DMS53 treated with DMSO at 0.1 percent for 48 hours (cell line): Measurements from ENCODE around the gene CSF1.
"Not testable (repeated sequence)": the region's sequence is repeated elsewhere in the genome, so short reads cannot be mapped to it uniquely, and the experiment has no call there.

Experiments
- DNase-seq: peaks from one replicate; lab custom pipeline; 2025; ENCODE audit not compliant: unreplicated experiment; lab: John Stamatoyannopoulos, UW

Gene CSF1

DNA sequence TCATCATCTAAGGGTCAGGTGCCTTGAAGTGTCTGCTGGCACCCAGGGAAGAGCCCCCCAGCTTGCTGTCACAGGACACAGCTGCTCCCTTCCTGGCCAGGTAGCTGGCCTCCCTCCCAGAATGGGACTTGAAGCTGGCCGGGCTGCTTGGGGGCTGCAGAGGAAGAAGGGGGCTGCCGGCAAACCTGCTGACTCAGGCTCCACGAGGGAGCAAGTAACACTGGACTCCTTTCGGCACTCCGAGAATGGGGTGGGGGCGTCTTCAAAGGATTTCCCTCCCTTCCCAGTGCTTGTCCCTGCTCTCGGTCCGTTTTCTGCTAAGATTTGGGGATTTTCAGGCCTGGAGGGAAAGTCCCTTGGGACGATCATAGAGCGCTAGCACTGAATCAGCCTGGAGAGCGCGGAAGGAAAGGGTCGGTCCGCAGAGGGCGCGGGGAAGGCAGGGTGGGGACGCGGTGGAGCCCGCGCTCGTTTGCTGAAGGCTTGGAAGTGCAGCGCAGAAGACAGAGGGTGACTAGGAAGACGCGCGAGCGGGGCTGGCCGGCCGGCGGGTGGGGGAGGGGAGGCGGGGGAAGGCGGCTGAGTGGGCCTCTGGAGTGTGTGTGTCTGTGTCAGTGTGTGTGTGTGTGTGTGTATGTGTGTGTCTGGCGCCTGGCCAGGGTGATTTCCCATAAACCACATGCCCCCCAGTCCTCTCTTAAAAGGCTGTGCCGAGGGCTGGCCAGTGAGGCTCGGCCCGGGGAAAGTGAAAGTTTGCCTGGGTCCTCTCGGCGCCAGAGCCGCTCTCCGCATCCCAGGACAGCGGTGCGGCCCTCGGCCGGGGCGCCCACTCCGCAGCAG lies at the start of gene CSF1:
Gene CSF1 (plus strand): TSS at position 727 of the 840 bp plus-strand sequence. CDS start 175 bp downstream, outside the sequence.
- DNase-seq, result peak; percentile 28

- not testable (repeated sequence) for DNase-seq
Measured at GRCh38 chr1:109861616-109862015, 49.0 kb upstream of the CSF1 start.

DNA sequence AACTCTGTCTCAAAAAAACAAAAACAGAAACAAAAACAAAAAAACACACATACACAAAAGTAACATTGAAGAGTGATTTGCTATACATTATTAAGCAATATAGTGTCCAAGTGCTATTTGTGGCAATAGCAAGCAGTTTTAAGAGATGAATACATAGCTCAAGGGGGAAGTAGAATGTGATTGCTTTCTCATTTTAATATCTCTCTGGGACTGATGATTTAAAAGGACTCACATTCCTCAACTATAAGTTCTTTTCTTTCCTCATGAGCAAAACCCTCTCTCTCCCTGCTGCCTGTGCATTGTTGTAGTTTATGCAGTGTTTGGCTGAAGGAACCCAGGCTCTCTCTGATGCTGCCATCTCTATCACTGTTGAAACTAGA lies 47.0 kb upstream of the CSF1 start:
- DNase-seq, result no peak

GRCh38 chr1:109864047-109864822 lies 46.4 kb upstream of the CSF1 start:
- DNase-seq, result no peak

GRCh38 chr1:109864930-109865612 lies 45.6 kb upstream of the CSF1 start:
- DNase-seq, result no peak

DNA sequence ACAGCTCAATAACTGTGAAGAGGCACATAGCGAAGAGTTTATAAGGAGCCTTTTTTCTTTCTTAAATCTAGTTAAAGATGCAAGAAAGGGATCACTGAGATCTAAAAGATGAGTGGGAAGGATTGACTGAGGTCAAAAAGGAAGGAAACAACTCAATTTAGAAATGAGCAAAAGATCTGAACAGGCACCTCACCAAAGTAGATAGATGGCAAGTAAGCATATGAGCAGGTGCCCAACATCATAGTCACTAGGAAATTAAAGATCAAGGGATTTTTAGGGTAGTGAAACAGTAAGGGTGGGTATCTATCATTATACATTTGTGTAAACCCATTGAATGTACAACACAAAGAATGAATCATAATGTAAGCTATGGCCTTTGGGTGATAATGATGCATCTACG lies 44.6 kb upstream of the CSF1 start:
- no peak for DNase-seq

GRCh38 chr1:109873278-109874175 lies 37.1 kb upstream of the CSF1 start:
- DNase-seq, result no peak

DNA sequence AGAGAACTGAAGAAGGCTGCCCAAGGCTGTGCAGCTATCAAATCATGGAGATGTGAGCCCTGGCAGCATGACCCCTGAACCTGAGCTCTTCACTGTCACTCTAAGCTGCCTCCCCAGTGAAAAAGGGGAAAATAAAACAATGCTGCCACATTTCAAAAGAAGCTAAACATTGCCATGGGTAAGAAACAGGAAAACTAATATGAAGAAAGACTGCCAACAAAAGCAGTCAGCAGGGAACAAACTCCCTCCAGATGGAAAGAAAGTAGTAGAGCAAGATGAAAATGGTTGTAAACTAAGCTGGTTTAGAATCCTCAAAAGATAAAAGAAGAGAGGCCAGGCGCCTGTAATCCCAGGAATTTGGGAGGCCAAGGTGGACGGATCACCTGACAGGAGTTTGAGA lies 36.2 kb upstream of the CSF1 start:
- DNase-seq, result no peak

GRCh38 chr1:109875874-109876273 lies 34.8 kb upstream of the CSF1 start:
- no peak for DNase-seq

GRCh38 chr1:109876617-109877316 lies 33.9 kb upstream of the CSF1 start:
- no peak for DNase-seq

- peak; percentile 11 for DNase-seq
Measured at GRCh38 chr1:109877317-109877771, 33.3 kb upstream of the CSF1 start.

- no peak for DNase-seq
Measured at GRCh38 chr1:109877776-109878175, 32.9 kb upstream of the CSF1 start.

DNA sequence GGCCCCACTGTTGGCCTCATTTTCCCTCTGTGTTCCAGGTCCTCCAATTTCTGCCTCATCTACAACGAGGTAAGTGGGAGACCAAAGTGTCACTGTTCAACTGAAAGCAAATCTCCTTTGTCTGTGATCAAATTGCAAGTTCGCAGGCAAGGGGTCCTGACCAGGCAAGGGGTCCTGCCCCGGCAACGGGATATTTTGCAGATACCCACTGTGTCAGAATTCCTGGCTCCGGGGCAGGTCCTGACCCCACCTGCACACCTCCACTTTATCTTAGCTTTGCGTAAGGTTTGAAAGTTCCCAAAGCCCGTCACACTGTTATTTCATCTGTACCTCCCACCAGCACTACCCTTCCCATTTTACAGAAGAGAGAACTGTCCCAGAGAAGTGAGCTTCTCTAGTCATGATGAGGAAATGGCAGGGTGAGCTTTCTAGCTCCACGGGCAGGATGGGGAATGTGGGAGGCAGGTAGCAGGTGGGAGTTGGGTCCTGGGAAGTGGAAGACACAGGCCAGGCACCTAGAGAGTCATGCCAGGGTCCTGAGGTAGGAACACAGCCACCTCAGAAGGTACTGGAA lies 32.0 kb upstream of the CSF1 start:
- no peak for DNase-seq

GRCh38 chr1:109879371-109879770 lies 31.3 kb upstream of the CSF1 start:
- not testable (repeated sequence) for DNase-seq

GRCh38 chr1:109879881-109880525 lies 30.6 kb upstream of the CSF1 start:
- no peak for DNase-seq

- no peak for DNase-seq
Measured at GRCh38 chr1:109880971-109881894, 29.4 kb upstream of the CSF1 start.

DNA sequence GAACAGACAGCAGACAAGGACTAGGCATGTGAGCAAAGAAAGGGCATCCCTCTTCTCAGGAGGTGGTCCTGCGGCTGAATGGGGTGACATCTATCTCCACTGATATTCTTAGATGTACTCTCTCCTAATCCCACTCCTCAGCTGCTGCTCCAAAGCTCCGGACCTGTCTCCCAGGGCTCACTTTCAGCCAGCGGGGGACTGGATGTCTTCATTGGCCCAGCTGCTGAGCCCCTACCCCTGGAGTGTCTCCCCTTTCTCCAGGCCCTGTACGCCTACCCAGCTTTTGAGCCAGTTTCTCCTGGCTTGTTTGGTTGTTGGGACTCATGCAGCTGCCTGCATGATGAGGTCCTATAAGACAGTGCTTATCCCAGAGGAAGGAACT lies 28.8 kb upstream of the CSF1 start:
- DNase-seq, result no peak
